Measurements from ENCODE around the gene CCDC91.
"Not testable (repeated sequence)": the region's sequence is repeated elsewhere in the genome, so short reads cannot be mapped to it uniquely, and the experiment has no call there.

Gene CCDC91

GRCh38 chr12:28235985-28236384 lies 45.7 kb downstream of the CCDC91 start:
- no peak for DNase-seq

GRCh38 chr12:28237423-28237822 lies 47.2 kb downstream of the CCDC91 start:
- no peak for DNase-seq

GRCh38 chr12:28239918-28240317 lies 49.7 kb downstream of the CCDC91 start:
- DNase-seq = no peak

GRCh38 chr12:28240853-28241252 lies 50.6 kb downstream of the CCDC91 start:
- DNase-seq = no peak

- no peak for DNase-seq
These were observed 51.9 kb downstream of the CCDC91 start for GRCh38 chr12:28242129-28242495.

GRCh38 chr12:28242496-28243309 lies 52.4 kb downstream of the CCDC91 start:
- DNase-seq = no peak

GRCh38 chr12:28243310-28243633 lies 53.0 kb downstream of the CCDC91 start:
- DNase-seq = no peak

- DNase-seq = no peak
These were observed 57.5 kb downstream of the CCDC91 start for GRCh38 chr12:28247806-28248205.

- no peak for DNase-seq
These were observed 58.4 kb downstream of the CCDC91 start for GRCh38 chr12:28248555-28249145.

GRCh38 chr12:28253161-28253641 lies 62.9 kb downstream of the CCDC91 start:
- peak; percentile 15 for DNase-seq

GRCh38 chr12:28257411-28257810 lies 67.2 kb downstream of the CCDC91 start:
- no peak for DNase-seq

GRCh38 chr12:28258998-28259397 lies 68.7 kb downstream of the CCDC91 start:
- DNase-seq = peak; percentile 8

GRCh38 chr12:28265435-28266042 lies 75.3 kb downstream of the CCDC91 start:
- no peak for DNase-seq

GRCh38 chr12:28267920-28268607 lies 77.8 kb downstream of the CCDC91 start:
- not testable (repeated sequence) for DNase-seq

- no peak for DNase-seq
These were observed 78.5 kb downstream of the CCDC91 start for GRCh38 chr12:28268608-28269229.

- no peak for DNase-seq
These were observed 79.6 kb downstream of the CCDC91 start for GRCh38 chr12:28269851-28270250.

- no peak for DNase-seq
These were observed 88.2 kb downstream of the CCDC91 start for GRCh38 chr12:28278499-28278898.

GRCh38 chr12:28278960-28279359 lies 88.7 kb downstream of the CCDC91 start:
- DNase-seq = no peak

- DNase-seq = no peak
These were observed 96.1 kb downstream of the CCDC91 start for GRCh38 chr12:28286352-28286751.

- DNase-seq = no peak
These were observed 100.0 kb downstream of the CCDC91 start for GRCh38 chr12:28290262-28290661.

GRCh38 chr12:28292699-28293098 lies 102.4 kb downstream of the CCDC91 start:
- no peak for DNase-seq

GRCh38 chr12:28294300-28294699 lies 104.0 kb downstream of the CCDC91 start:
- no peak for DNase-seq

- no peak for DNase-seq
These were observed 106.0 kb downstream of the CCDC91 start for GRCh38 chr12:28296287-28296686.

All from fibroblast of skin of right quadriceps (primary cell).